Effector CD4-positive, alpha-beta T cell (primary cell): ENCODE results near the gene RAB24.
"Not testable (repeated sequence)": the region's sequence is repeated elsewhere in the genome, so short reads cannot be mapped to it uniquely, and the experiment has no call there.

Experiments
- DNase-seq: peaks from one replicate; pipeline ENCODE4 v3.0.0-alpha.2; 2020

Gene RAB24

DNA sequence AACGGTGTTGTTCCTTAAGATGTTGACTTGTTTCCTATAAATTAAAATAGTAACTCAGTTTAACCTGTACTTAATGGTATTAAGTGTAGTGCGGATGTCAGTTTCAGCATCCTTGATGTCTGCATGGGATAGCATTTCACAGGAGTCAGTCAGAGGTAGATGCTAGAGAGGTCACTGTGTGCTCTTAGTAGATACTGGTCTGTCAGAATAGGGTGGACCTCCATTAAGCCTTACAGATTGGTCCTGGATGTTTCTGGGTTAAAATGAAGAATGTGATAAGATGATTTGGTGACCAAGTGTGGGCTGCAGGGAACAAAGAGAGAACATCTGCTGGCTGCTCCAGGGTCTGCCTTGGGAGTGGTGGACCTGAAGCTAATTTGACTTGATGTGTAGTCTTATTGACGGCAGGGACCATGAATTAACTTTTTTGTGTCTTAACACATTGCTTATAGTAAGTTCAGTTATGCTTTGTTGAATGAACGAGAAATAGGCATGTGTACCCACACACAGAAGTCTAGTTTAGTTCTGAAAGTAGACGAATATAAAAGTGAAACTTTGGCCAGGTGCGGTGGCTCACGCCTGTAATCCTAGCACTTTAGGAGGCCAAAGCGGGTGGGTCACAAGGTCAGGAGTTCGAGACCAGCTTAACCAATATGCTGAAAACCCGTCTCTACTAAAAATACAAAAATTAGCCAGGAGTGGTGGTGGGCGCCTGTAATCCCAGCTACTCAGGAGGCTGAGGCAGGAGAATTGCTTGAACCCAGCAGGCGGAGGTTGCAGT is 12.5 kb downstream of the RAB24 start:
- DNase-seq, result no peak

- no peak for DNase-seq
These were observed 15.3 kb downstream of the RAB24 start for GRCh38 chr5:177288191-177288590.

- no peak for DNase-seq
These were observed 26.6 kb downstream of the RAB24 start for GRCh38 chr5:177276886-177277285.

- no peak for DNase-seq
These were observed 27.6 kb downstream of the RAB24 start for GRCh38 chr5:177275883-177276282.

DNA sequence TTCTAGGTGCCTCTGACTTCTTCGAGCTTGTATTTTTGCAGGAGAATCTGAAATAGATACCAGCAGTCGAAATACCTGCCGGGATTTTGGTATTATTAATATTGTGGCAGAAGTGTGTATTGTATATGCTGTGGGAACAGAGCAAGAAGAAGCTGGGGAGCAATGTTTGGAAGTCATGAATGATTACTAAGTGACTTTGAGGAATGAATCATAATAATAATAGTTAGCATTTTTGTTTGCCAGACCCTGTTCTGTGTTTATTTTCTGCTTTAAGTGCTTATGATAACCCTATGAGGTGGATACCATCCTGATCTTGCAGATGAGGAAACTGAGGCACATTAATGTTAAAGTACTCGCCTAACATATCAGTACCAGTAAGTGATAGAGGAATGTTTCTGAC is 32.4 kb downstream of the RAB24 start:
- DNase-seq, result no peak

DNA sequence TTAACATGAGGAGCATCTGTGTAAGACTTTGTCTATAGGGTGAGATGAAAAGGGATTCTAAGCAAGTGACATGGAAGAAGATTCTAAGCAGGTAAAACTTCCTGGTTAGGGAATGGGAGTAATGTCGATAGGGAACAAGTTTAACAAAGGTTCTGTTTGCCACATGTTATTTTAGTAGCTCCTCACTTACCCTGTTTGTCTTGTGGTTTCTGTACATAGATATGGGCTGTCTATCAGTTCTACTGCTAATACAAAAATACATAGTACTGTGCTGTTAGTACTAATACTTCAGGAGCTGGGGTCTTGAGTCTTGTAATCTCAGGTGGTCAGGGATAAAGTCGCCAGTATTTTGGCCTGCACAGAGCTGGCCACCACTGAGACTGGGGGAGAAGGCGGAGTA is 32.9 kb downstream of the RAB24 start:
- DNase-seq, result no peak

- DNase-seq, result no peak
These were observed 33.5 kb downstream of the RAB24 start for GRCh38 chr5:177269976-177270375.

DNA sequence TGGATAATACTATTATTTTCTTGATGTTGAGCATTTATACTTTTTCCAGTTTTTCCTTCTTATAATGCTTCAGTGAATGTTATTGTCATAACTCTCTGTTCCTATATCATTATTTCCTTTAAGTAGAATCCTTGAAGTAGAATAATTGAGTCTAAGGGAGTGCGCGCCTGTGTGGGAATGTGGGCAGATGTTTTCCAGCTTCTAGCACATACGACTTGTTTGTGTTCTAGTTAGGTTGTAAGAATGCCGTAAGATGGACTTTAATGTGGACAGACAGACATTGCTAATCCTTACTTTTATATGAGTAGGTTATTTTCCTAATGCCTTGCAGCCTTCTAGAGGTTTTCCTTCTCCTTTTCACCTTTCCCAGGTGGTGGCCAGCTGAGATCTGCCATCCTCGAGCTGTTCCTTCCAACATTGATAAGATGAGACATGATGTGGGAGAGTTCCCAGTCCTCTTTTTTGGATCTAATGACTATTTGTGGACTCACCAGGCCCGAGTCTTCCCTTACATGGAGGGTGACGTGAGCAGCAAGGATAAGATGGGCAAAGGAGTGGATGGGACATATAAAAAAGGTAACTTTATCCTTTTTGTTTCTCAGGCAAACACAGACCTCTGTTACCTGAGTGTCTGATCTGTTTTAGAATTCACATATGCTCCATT is 34.2 kb downstream of the RAB24 start:
- DNase-seq, result no peak

GRCh38 chr5:177265395-177265794 is 38.1 kb downstream of the RAB24 start:
- DNase-seq, result no peak

- DNase-seq, result no peak
These were observed 39.3 kb downstream of the RAB24 start for GRCh38 chr5:177264178-177264577.

DNA sequence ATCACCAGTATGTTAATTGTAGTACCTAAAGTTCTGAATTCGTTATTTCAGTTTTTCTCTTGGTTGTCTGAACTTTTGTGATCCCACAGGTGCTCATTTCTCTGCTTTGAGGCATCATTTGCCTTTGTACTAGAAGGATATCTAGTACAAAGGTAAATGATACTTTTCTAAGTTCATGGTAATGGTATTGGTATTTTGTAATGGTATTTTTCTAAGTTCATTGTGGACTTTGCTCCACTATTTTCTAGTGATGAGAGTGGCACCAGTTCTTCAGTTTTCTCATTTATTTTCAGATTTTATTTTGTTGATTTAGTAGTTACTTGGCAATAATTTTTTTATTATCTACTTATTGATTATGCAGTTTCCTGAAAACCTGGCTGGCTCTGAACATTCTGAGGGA is 42.0 kb downstream of the RAB24 start:
- no peak for DNase-seq

GRCh38 chr5:177260961-177261360 is 42.6 kb downstream of the RAB24 start:
- DNase-seq, result no peak

DNA sequence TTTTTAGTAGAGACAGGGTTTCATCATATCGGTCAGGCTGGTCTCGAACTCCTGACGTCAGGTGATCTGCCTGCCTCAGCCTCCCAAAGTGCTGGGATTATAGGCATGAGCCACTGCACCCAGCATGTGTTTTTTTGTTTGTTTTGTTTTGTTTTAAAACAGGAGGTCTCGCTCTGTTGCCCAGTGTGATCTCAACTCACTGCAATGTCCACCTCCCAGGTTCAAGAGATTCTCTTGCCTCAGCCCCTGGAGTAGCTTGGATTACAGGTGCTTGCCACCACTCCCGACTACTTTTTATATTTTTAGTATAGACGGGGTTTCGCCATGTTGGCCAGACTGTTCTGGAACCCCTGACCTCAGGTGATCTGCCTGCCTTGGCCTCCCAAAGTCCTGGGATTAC is 44.8 kb downstream of the RAB24 start:
- DNase-seq, result not testable (repeated sequence)

DNA sequence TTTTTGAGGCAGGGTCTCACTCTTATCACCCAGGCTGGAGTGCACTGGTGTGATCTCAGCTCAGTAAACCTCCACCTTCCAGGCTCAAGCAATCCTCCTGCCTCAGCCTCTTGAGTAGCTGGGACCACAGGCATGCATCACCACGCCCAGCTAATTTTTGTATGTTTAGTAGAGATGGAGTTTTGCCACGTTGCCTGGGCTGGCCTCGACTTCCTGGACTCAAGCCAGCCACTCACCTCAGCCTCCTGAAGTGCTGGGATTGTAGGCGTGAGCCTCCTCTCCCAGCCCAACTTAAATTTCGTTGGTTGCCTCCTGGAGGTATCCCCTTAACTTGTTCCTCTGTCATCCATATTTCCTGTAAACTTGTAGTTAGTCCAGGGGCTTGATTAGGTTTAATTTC is 47.2 kb downstream of the RAB24 start:
- DNase-seq, result no peak

- DNase-seq, result no peak
These were observed 50.3 kb downstream of the RAB24 start for GRCh38 chr5:177253252-177253651.
